ENCODE data around the gene NSMF.
"Not testable (repeated sequence)": the region's sequence is repeated elsewhere in the genome, so short reads cannot be mapped to it uniquely, and the experiment has no call there.

The NSMF gene

GRCh38 chr9:137454145-137454596 is 5.0 kb downstream of the NSMF start:
- Mint-ChIP-seq H3K4me3 (peak overlapping the region; percentile 45 to 65 (median 58)), H3K27me3 (ENCODE audit: low read depth) (peaks cover 4% of the 10 kb centered on the region), H3K4me1 (peaks cover 12% of the 10 kb centered on the region), H3K27ac (peak overlapping the region in 1 of 3 experiments; percentile 84), H3K9me3 (no peaks in the 10 kb centered on the region), H3K36me3 (ENCODE audit: low read depth) (no peaks in the 10 kb centered on the region)
- TF ChIP-seq, protein P1, sequence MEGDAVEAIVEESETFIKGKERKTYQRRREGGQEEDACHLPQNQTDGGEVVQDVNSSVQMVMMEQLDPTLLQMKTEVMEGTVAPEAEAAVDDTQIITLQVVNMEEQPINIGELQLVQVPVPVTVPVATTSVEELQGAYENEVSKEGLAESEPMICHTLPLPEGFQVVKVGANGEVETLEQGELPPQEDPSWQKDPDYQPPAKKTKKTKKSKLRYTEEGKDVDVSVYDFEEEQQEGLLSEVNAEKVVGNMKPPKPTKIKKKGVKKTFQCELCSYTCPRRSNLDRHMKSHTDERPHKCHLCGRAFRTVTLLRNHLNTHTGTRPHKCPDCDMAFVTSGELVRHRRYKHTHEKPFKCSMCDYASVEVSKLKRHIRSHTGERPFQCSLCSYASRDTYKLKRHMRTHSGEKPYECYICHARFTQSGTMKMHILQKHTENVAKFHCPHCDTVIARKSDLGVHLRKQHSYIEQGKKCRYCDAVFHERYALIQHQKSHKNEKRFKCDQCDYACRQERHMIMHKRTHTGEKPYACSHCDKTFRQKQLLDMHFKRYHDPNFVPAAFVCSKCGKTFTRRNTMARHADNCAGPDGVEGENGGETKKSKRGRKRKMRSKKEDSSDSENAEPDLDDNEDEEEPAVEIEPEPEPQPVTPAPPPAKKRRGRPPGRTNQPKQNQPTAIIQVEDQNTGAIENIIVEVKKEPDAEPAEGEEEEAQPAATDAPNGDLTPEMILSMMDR (IDR thresholded peaks at IDR 0.05; ENCODE audit: unreplicated experiment in 3 of 3) = no peak

GRCh38 chr9:137453643-137454081 is 5.5 kb downstream of the NSMF start:
- TF ChIP-seq, protein P1 (IDR thresholded peaks at IDR 0.05; ENCODE audit: unreplicated experiment in 3 of 3) = no peak

GRCh38 chr9:137452761-137453642 is 6.1 kb downstream of the NSMF start:
- Mint-ChIP-seq H3K4me1 (peaks cover 12% of the 10 kb centered on the region), H3K27ac (no peak overlapping the region), H3K9me3 (no peaks in the 10 kb centered on the region), H3K4me3 (peak overlapping the region in 1 of 3 experiments; percentile 60), H3K27me3 (ENCODE audit: low read depth) (peaks cover 4% of the 10 kb centered on the region), H3K36me3 (ENCODE audit: low read depth) (no peaks in the 10 kb centered on the region)
- TF ChIP-seq, protein P1 (IDR thresholded peaks at IDR 0.05; ENCODE audit: unreplicated experiment in 3 of 3) = no peak

More at GRCh38 chr9:137453643-137454081, 5.5 kb downstream of the NSMF start:
- Mint-ChIP-seq H3K27me3 (ENCODE audit: low read depth) (peaks cover 4% of the 10 kb centered on the region), H3K9me3 (no peaks in the 10 kb centered on the region), H3K4me1 (peaks cover 12% of the 10 kb centered on the region), H3K36me3 (ENCODE audit: low read depth) (no peaks in the 10 kb centered on the region), H3K4me3 (peak overlapping the region; percentile 47 to 64 (median 60)), H3K27ac (peak overlapping the region in 1 of 3 experiments; percentile 31)

DNA sequence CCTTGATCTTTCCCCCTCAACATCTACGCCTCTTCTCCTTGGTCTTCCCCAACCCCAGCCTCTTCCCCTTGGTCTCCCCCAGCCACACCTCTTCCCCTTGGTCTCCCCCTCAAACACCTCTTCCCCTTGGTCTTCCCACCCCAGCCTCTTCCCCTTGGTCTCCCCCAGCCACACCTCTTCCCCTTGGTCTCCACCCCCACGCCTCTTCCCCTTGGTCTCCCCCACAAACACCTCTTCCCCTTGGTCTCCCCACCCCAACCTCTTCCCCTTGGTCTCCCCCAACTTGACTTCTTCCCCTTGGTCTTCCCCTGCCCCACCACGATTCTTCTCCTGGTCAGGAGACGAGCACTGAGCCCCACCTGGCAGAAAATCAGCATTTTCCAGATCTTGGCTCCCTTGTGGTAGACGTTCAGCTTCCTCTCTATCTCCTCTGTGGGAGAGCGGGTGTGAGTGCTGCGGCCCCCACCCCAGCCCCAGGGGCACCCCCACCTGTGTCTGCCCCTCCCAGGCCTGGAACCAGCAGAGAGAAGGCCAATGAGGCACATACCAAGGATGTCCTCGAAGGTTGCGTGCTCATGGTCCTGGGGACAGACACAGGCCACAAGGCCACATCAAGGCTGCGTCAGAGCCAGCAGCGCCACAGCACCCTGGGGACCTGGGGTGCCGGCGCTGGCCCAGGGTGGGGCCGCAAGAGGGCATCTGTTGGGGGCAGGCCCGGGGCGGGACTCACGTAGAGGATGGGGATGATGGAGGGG is 7.0 kb downstream of the NSMF start:
- Mint-ChIP-seq H3K27ac (no peak overlapping the region), H3K4me3 (no peak overlapping the region), H3K27me3 (ENCODE audit: low read depth) (peaks cover 4% of the 10 kb centered on the region), H3K4me1 (peaks cover 15% of the 10 kb centered on the region), H3K9me3 (no peaks in the 10 kb centered on the region), H3K36me3 (ENCODE audit: low read depth) (no peaks in the 10 kb centered on the region)
- TF ChIP-seq, protein P1 (IDR thresholded peaks at IDR 0.05; ENCODE audit: unreplicated experiment in 3 of 3) = no peak

DNA sequence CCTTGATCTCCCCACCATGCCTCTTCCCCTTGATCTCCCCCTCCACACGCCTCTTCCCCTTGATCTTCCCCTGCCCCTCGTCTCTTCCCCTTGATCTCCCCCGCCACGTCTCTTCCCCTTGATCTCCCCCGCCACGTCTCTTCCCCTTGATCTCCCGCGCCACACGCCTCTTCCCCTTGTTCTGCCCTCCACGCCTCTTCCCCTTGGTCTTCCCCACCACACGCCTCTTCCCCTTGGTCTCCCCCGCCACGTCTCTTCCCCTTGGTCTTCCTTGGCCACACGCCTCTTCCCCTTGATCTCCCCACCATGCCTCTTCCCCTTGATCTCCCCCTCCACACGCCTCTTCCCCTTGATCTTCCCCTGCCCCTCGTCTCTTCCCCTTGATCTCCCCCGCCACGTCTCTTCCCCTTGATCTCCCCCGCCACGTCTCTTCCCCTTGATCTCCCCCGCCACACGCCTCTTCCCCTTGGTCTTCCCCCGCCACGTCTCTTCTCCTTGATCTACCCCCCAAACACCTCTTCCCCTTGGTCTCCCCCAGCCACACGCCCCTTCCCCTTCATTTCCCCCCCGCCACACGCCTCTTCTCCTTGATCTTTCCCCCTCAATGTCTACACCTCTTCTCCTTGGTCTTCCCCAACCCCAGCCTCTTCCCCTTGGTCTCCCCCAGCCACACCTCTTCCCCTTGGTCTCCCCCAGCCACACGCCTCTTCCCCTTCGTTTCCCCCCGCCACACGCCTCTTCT is 7.7 kb downstream of the NSMF start:
- H3K4me1 Mint-ChIP-seq = peaks cover 19% of the 10 kb centered on the region
- not testable (repeated sequence) for H3K9me3 Mint-ChIP-seq; H3K36me3 Mint-ChIP-seq (ENCODE audit: low read depth); H3K4me3 Mint-ChIP-seq; H3K27me3 Mint-ChIP-seq (ENCODE audit: low read depth); H3K27ac Mint-ChIP-seq

DNA sequence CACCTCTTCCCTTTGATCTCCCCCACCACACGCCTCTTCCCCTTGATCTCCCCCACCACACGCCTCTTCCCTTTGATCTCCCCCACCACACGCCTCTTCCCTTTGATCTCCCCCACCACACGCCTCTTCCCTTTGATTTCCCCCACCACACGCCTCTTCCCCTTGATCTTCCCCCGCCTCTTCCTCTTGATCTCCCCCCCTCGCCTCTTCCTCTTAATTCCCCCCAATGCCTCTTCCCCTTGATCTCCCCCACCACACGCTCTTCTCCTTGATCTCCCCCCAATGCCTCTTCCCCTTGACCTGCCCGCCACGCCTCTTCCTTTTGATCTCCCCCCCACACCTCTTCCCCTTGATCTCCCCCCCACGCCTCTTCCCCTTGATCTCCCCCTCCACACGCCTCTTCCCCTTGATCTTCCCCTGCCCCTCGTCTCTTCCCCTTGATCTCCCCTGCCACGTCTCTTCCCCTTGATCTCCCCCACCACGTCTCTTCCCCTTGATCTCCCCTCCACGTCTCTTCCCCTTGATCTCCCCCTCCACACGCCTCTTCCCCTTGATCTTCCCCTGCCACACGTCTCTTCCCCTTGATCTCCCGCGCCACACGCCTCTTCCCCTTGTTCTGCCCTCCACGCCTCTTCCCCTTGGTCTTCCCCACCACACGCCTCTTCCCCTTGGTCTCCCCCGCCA is 8.5 kb downstream of the NSMF start:
- H3K4me1 Mint-ChIP-seq = peaks cover 12% of the 10 kb centered on the region
- H3K27me3 Mint-ChIP-seq (ENCODE audit: low read depth); H3K9me3 Mint-ChIP-seq; H3K4me3 Mint-ChIP-seq; H3K27ac Mint-ChIP-seq; H3K36me3 Mint-ChIP-seq (ENCODE audit: low read depth): not testable (repeated sequence)
